Measurements from ENCODE around the gene ENDOU.

The ENDOU gene

DNA sequence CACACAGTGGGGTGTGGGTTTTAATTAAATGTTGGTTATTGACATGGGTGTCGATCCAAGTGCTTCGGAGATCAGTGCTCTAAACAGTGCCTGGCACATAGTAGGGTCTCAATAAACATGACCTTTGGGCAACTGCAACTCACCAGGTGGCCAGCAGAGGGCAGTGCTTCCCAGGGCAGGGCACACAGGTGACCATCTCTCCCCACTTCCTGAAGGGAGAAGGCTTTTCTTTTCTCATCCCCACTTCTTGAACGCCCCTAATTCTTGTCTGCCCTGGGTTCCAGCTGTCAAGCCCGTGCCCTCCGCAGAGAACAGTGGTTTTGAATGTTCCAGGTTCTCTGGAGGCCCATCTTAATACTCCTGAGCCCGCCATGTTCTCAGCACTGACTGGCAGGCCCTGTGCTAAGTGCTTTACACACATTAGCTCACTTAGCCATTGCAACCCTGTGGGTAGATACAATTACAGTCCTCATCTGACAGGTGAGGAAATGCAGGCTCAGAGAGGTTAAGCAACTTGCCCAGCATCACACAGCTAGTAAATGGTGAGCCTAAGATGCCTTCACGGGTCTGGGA is 17.0 kb upstream of the ENDOU start:
- DNase-seq, result no peak

DNA sequence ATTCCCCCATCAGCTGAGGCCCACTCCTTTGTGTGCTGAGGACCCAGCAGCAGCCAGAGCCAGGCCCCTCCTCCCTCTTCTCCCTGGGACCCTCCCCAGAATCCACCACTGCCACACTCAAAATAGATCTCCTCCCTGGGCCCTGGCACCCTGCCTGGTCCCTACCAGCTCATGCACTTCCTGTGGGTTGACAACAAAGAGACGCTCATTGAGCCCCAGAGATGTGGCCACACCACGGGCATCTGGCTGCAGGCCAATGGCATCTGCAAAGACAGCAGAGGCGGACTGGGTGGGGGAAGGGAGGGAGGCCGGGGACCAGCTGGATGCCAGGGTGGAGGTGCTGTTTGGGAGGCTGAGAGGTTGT is 16.0 kb upstream of the ENDOU start:
- peak; percentile 34 for DNase-seq

DNA sequence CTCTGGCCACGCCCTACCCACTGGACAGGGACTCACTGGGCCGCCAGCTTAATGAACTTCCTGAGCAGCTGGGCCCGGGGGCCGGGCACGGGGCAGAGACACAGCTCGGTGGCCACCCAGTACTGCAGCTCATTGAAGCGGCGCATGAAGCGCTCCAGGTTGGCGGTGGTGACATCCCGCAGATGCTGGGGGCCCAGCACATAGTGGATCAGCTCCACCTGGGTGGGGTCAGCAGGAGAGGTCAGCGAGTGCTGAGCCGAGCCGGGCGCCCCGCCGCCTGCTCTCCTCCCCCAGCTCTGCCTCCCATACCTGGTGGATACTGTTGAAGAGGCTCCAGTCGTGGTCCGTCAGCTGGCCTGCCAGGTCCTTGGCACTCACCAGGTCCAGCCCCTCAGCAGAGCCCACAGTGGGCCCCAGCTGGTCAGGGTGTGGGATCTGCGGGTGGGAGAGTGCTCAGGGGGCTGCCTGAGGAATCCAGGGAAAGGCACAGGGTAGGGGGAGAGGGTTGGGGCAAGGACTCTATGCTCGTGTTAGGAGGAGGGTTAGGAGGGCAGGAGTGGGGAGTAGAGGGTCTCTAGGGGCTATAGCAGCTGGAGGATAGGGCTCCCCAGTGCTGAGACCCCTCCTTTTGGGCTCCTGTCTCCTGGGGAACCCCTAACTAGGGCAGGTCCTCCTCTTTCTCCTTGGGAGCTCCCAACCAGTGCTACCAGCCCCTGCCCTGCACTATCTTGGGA is 15.5 kb upstream of the ENDOU start:
- DNase-seq, result no peak

DNA sequence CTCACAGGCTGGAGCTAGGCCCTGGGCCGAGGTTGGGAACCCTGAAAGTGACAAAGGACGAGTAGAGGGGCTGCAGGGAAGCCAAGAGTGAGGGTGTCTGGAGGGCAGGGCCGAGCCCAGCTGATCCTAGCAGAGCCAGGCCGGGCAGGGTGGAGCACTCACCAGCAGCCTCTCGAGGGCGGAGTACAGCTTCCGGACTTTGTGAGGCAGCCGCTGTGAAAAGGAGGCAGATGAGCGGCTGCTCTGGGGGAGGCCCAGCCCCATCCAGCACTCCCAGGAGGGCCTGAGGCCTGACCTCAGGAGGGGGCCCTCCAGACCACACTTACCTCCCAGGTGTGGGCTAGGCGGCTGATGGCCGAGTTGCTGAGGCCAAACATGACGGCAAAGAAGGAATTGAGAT is 14.7 kb upstream of the ENDOU start:
- no peak for DNase-seq

DNA sequence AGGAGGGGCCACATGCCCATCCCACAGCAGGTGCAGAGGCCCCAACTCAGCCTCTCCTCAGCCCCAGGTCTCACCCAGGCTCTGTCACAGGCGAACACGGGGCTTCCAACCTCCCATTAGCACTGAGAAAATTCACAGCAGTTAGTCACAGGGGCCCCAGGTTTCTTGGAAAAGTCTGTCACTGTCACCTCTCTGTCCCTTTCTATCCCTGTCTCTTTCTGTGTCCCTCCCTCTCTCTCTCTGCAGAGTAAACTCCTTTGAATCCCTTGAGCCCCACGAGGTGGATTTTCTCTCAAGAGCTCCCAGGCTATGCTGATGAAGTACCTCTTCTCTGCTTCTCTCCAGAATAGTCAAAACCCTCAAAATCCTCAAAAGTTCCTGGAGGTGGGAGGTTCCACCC is 14.0 kb upstream of the ENDOU start:
- DNase-seq, result no peak

DNA sequence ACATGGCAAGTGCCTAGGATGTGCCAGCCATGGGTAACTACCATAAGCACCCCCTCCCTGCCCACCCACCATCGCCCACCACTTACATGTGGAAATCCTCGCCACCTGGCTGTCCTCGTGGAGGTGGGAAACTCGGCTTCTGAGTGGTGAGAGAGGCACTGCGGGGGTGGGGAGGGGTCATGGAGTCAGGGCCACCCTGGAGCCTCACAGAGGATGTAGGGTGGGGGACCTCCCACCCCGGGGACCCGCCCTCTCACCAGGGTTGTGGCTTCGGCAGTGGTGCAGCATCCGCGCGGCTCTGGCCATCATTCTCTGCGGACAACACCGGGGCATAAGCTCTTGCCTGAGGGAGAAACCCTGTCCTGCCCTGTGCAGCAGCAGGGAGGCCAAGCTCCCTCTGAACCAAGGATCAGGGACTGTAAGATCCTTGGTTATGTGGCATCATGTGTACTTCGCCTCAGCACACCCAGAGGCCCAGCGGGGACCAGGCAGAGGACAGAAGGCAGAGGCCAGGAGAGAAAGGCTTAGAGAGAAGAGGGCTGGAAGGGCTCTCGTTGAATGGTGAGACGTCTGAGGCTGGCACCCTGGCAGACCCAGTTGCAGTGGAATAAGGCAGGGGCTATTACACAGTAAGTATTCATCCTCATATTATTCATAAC is 12.8 kb upstream of the ENDOU start:
- no peak for DNase-seq

DNA sequence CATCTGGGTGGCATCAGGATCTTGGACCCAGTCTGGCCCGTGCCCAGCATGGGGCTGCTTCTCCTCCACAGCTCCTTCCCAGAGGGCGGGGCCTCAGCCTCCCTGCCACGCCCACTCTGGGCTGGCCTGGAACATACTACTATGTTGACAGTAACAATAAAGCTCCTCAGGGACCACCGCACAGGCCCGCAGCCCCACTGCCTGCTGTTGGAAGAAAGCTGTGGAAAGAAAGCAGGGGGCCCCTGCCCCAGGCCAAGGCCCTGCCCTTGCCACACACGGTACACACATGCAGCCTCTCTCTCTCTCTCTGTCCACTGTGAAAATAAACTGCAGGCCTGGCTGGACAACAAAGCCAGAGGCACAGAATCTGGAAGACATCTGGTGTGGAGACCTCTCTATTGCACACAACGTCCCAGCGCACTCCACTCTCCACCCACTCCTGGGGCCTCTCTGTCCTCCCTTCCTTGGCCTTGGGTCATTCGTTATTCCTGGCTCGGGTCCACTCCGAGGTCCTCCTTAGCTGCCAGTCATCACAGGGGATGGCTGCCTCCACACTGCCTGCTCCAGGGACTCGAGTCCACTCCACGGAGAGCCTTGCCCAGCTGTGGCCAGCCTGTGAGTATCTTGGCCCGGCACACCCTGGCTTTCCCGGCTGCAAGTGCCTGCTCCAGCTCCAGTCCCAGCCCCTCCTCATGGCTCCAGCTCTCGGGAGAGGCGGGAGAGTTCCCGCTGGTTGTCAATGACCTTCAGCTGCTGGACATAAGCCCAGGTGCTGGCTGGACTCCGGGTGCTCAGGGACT is 11.8 kb upstream of the ENDOU start:
- no peak for DNase-seq

DNA sequence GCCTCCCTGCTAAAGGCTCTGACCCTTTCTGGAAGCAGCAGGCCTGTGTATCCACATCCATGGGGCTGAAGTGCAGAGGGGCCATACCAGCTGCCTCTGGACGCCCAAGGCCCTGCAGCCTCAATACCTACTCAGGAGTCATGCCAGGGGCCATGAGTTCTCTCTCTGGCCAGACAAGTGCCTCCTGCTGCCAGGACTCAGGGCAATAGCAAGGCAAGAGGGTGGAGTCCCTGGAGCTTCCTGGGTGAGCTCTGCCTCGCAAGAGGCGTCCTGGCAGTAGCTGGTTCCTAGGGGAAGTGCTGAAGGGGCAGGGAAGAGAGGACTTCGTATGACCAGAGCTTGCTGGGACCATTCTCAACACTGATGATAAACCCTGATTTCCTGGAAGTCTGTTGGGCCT is 10.9 kb upstream of the ENDOU start:
- DNase-seq, result no peak

DNA sequence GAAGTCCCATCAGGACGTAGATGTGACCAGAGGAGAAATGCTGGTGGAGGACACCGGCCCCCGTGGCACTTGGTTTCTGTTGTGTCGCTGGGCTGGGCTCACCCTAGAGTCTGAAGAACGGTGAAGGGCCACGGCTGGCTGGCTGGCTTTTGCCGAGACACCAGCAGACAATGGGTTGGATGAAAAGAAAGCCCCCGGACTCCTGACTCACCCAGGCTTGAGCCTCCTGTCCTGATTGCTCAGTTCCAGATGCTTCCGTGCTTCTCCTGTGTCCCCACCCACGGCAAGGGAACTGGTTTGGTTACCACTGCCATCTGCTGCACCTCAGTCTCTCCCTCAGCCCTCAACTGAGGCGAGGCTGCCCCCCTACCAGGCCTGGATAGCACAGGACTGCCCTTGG is 10.4 kb upstream of the ENDOU start:
- no peak for DNase-seq

DNA sequence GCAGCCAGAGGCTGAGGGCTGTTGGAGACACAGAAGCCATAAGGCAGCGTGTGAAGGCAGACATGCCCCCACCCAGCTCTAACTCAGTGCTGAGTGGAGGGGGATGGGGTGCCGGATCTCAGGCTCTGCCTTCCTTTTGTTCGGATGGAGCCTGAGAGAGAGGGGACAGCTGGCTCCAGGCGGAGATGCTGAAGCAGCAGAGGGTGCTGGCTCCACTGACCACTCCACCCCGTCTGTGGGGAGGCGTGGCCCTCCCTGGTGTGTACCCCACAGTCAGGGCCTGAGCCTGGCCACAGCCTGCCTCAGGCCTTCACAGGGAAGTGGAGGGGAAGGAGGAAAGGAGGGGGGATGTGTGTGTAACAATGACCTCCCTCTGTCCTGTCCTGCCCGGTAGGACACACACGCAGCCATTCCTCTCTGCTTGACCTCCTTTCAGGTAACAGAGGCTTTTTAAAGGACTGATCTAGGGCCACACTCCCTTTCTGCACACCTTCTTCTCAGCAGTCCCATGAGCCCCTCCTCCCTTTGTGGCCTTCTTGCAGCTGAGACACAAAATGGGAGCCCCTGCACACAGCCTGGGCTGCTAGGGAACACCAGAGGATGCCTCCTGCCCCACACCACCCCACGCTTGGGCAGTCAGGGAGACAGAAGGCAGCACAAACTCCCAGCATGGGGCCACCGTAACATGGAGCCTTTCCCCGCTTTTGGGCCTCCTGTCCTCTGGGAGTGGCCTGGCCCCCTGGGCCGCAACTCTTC is 9.6 kb upstream of the ENDOU start:
- no peak for DNase-seq

DNA sequence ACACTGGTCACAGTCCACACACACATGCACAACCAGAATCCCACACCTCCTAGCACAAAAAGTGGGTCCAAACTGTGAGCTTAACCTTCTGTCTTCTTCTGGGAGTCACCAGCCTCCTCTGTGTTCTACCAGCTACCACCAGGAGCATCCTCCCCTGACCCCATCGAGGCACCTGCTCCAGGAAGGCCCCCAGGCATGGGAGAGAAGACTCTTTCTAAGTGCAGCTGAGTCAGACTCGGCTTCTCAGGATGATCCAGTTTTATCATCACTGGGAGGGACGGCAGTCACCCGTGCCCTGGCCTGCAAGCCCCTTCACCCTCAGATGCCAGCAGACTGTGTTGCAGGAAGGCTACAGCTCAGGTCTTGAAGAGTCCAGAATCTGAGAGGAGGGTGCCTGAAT is 7.9 kb upstream of the ENDOU start:
- DNase-seq, result no peak

DNA sequence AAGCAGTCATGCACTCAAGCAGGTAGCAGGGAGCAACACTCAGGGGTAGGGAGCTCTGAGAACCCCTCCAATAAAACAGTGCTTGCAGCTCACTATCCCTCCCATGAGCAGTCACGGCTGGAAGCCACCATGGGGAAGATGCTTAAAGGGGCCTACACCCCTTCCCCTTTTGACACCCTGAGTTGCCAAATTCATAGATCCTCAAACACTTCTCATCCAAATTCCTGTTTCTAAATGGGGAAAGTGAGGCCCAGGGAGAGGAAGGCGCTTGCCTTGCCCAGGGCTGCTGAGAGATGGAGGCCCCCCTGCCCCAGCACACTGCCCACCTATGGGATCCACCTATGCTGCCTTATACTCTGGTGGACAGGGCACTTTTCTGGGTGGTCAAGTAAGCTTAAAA is 7.2 kb upstream of the ENDOU start:
- no peak for DNase-seq

DNA sequence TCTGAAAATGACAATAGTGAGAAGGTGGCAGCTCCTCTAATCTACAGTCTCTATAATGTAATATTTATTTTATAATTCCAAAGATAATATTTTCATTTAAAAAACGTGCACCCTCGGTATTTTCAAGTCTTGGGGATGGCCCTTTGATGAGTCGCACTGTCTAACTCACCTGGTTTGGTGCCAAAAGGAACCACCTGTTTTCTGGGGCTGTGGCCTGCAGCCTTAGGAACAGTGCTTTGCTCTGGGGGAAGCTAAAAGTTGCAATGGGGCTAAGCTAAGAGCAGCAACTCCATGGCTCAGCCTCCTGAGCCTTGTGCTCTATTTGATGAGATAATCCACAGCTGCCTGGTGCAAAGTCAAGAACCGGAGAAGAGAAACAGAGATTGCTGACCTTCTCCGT is 6.4 kb upstream of the ENDOU start:
- no peak for DNase-seq

DNA sequence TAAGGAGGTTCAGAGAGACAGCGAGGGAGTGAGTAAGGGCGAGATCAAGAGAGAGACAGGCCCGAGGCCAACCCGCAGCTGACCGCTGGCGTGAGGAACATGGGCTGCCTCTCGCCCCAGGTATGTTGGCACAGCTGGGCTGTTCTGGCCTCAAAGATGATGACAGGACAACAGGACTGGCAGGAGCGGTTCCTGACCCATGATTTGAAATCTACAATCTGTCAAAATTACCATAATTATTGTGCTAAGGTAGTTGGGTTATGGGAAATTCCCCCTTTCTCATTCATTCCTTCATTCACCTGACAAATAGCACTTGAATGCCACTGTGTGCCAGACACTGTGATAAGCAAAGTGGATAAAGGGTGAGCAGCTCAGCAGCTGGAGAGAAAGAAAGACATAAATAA is 5.1 kb upstream of the ENDOU start:
- peak; percentile 75 for DNase-seq

DNA sequence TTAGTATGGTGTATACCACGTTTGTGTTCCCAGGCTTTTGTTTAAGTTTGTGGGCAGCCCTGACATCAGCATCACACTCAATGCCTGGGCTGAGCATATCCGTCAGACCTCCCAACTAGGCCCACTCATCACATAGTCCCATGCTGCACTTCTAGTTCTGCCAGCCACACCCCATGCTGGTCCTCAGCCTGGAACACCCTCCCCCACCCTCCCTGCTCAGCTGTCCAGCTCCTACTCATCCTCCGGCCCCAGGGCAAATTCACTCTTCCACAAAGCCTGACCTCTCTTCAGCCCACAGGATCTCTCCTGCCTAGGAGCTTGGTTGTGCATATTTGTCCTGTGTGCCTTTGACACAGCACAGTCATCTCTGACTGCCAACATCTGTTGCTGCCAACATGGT is 3.9 kb upstream of the ENDOU start:
- DNase-seq, result peak; percentile 56

DNA sequence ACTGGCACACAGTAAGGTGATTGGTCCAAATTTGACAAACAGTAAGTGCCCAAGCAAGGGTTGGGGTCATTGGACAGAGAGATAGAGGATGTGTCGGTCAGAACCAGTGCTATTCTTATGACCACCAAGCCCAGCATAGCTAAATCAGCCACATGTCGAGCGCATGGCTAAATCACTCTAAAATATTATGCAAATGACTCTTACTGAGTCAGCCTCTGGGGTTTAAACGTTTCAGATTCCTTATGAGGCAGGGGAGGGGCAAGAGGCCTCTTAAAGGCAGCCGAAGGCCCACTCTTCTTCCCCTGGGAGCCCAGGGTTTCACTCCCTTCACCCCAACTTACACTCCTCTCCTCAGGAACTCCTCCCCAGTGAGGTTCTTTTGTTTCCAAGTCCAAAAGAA is 603 bp upstream of the ENDOU start:
- no peak for DNase-seq

DNA sequence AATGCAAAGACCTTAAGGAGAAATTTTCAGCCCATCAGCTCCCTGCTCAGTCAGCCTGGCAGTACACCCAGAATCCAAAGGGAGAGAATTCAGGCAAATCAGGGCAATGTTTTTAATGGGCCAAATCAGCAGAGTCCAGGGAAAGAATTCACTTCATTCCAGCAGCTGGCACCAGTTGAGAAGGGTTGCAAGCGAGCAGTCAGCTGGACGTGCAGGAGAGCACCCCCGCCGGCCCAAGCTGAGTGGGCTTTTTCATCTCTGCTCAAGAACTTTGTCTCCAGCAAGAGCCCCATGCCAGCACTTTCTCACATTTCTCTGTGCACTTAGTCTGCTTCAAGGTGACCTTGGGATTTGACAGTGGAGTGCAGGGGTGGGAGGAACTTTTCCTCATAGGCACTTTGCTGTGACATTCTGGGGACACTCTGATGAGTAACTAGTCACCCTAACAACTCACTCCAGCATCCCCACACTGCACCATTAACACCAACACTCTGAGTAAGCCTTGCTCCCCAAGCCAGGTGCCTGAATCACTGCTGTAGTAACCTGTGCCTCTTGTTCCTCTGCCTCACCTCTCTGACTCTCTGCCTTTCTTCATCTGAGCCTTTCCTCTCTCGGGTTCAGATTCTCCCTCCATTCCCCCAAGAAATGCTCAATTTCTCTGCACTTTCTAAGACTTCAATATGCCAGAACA is 2.2 kb downstream of the ENDOU start:
- no peak for DNase-seq

DNA sequence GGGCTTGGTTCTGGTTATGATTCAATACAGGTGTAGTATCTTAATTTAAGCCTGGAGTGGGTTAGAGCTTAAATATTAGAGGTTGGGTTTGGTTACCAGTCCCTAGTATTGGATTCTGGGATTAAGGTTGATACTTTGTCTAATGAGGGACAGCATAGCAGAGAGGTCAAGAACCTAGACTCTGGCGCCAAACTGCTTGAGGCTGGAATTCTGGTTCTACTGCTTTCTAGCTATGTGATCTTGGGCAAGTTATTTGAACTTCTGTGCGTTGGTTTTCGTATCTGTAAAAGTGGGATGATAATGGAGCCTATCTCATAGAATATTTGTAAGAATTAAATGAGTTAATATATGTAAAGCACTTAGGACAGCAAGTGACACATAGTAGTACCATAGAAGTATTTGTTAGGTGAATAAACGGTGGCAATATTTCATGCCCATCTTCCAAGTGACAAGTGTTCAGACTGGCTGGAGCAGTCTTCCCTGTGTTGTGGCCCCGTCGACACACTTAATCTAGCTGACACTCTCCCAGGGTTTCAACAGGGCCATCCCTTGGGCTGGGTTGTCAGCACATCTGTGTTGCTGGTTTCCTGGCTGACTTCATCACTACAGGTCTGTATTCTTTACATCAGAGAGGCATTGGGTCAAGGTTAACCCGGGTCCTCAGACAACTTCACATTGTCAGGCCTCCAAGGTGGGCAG is 3.0 kb downstream of the ENDOU start:
- DNase-seq, result no peak

DNA sequence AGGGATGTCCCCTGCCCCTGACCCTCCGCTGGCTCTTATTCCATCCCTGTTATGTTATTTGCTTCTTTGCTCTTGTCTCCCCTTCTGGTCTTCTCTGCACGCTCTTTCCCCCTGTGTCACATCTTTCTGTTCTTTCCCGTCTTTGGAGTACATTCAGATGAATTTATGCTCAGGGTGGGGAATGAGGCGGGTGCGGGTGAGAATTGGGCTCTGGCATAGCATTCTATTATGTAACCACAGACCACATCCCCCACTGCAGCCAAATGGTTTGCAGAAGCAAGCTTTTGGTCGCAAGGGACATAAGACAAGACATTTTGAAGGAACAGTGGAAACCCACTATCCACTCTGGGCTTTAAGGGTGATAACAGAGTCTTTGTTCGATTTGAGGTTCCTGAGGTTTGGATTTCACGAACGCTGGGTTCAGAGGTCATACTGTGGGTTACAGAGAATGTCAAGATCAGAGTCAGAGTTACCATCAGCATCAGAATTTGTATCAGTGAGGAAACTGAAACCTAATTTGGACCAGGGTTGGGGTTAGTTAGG is 3.8 kb downstream of the ENDOU start:
- DNase-seq, result no peak

DNA sequence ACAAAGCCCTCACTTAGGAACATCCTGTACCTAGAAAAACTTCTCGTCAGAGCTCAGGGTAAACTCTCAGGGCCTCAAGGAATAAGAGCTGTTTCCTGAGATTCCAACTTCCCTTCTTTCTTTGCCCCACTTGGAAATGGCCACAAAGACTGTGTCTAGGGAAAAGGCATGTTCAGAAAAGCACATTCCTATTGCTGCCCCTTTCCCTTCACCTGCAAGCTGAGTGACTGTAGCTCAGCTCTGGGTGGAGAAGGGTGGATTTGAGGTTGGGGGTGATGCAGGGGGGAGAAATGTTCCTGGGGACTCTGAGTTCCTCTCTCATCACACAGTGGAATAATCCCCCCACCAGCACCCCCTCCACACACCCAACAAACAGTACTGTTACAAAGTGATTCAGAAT is 6.8 kb downstream of the ENDOU start:
- DNase-seq, result no peak

DNA sequence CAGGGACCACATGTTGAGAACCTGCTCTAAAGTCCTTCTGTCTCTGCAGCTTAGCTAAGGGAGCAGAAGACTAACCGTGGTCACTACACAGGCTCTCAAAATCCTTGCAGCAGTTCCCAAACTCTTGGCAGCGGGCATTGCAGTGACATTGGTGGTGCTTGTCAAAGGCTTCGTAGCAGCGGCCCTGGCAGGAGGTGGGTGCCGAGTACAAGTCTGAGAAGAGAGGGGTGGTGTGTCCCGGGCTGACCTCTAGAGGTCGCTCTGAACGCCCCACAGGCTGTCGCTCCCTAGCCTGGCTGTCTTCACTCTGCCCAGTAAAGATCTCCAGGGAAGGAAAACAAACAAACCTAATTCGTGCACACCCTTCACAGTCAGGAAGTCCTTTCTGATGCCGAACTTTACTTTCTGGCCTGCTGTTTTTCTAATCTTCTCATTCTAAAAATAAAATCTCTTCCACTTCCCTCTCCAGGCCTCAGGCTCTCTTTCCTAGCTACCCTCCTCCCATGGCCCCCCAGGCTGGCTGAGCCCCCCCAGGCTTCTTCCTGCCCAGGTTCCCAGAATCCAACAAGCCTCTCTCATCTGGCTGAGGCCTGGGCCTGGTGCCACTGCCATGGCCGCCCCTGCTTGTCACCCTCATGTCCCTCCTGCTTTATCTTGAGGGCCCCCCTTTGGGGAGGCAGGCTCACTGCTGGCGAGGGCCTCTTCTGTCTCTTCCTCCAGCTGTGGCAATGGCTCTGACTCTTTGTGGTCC is 7.7 kb downstream of the ENDOU start:
- DNase-seq, result peak; percentile 27
